ENCODE data around the gene RGS21. TPM values are rescaled to one million over a fixed set of nuclear protein-coding genes. Genes with fewer than 3 reads are reported as not detected.

RGS21 gene
- total RNA-seq, 2 experiments from 2014 or later: not detected

GRCh38 chr1:192407206-192407605 lies 90.4 kb downstream of the RGS21 start:
- Mint-ChIP-seq H3K36me3 (no peaks in the 10 kb centered on the region), H3K27me3 (no peaks in the 10 kb centered on the region), H3K9me3 (no peaks in the 10 kb centered on the region), H3K4me1 (no peaks in the 10 kb centered on the region), H3K27ac (no peak overlapping the region), H3K4me3 (no peak overlapping the region)
- DNase-seq: no peak

Other genes with a start within 250 kb of the RGS21 start
- gene RGS18, start 158.5 kb upstream of the RGS21 start, total RNA-seq: not detected